Common myeloid progenitor, CD34-positive (primary cell): ENCODE data around the gene GNG2.

Source experiments
- CTCF ChIA-PET: fragments of 350-600 bp; sonication (Branson Sonifier 250); formaldehyde crosslinking; loops from one replicate; lab custom pipeline; 2021; ENCODE audit warnings: antibody characterized with exemption; lab: Charles Lee
- POLR2A ChIA-PET: fragments of 350-600 bp; sonication (Branson Sonifier 250); formaldehyde crosslinking; loops from one replicate; lab custom pipeline; 2021; ENCODE audit warnings: antibody characterized with exemption; lab: Charles Lee
- DNase-seq, 3 donors: peaks; one replicate each; pipeline versions ENCODE4 v3.0.0 to v3.0.0-alpha.2; 2013
- H3K27ac ChIP-seq, 2 experiments: 1 replicate in 1 of 2; 2 replicates in 1 of 2; pipeline ENCODE4 v1.7.0; 2013; ENCODE audit warnings: inconsistent platforms in 2 of 2, low read length in 2 of 2, mild to moderate bottlenecking in 2 of 2, low read depth in 1 of 2, moderate library complexity in 1 of 2; ENCODE audit not compliant: severe bottlenecking in 2 of 2, insufficient read depth in 1 of 2, poor library complexity in 1 of 2
- H3K27me3 ChIP-seq, 5 experiments: replicated peaks in 2 of 5; 1 replicate in 3 of 5; 2 replicates in 2 of 5; pipeline versions ENCODE4 v1.6.1 to v1.7.0; 2013; ENCODE audit warnings: low read length in 4 of 5, mild to moderate bottlenecking in 2 of 5, moderate library complexity in 2 of 5, inconsistent platforms in 1 of 5; ENCODE audit not compliant: insufficient read depth in 5 of 5, control insufficient read depth in 4 of 5
- H3K36me3 ChIP-seq, 4 experiments: 1 replicate in 2 of 4; 2 replicates in 2 of 4; pipeline versions ENCODE4 v1.6.1 to v1.7.0; 2013; ENCODE audit warnings: low read length in 3 of 4, control low read depth in 1 of 4, mild to moderate bottlenecking in 1 of 4; ENCODE audit not compliant: control insufficient read depth in 4 of 4, insufficient read depth in 4 of 4
- H3K4me1 ChIP-seq, 4 experiments: 1 replicate in 3 of 4; 2 replicates in 1 of 4; pipeline versions ENCODE4 v1.6.1 to v1.7.1; 2013; ENCODE audit warnings: low read length in 3 of 4, mild to moderate bottlenecking in 3 of 4, control low read depth in 1 of 4, inconsistent platforms in 1 of 4, moderate library complexity in 1 of 4; ENCODE audit not compliant: control insufficient read depth in 4 of 4, insufficient read depth in 4 of 4; ENCODE audit errors: control extremely low read depth in 1 of 4
- H3K4me3 ChIP-seq, 7 experiments: 1 replicate in 4 of 7; 2 replicates in 3 of 7; pipeline versions ENCODE4 v1.5.1 to v1.7.0; 2013; ENCODE audit warnings: mild to moderate bottlenecking in 7 of 7, low read length in 6 of 7, moderate library complexity in 6 of 7, inconsistent platforms in 2 of 7, low read depth in 2 of 7, control low read depth in 1 of 7; ENCODE audit not compliant: insufficient read depth in 4 of 7, control insufficient read depth in 1 of 7; ENCODE audit errors: extremely low read depth in 1 of 7
- H3K9me3 ChIP-seq, 5 experiments: 1 replicate in 4 of 5; 2 replicates in 1 of 5; pipeline versions ENCODE4 v1.6.1 to v1.7.1; 2013; ENCODE audit warnings: low read length in 4 of 5, mild to moderate bottlenecking in 2 of 5, inconsistent platforms in 1 of 5, low read depth in 1 of 5, moderate library complexity in 1 of 5; ENCODE audit not compliant: control insufficient read depth in 4 of 5, insufficient read depth in 2 of 5; ENCODE audit errors: control extremely low read depth in 1 of 5
- WGBS: methylation state at CpG from one replicate; pipeline ENCODE4 v1.1.5; 2013; ENCODE audit not compliant: insufficient coverage; 5-methylcytosine and 5-hydroxymethylcytosine counted together

GNG2 gene

DNA sequence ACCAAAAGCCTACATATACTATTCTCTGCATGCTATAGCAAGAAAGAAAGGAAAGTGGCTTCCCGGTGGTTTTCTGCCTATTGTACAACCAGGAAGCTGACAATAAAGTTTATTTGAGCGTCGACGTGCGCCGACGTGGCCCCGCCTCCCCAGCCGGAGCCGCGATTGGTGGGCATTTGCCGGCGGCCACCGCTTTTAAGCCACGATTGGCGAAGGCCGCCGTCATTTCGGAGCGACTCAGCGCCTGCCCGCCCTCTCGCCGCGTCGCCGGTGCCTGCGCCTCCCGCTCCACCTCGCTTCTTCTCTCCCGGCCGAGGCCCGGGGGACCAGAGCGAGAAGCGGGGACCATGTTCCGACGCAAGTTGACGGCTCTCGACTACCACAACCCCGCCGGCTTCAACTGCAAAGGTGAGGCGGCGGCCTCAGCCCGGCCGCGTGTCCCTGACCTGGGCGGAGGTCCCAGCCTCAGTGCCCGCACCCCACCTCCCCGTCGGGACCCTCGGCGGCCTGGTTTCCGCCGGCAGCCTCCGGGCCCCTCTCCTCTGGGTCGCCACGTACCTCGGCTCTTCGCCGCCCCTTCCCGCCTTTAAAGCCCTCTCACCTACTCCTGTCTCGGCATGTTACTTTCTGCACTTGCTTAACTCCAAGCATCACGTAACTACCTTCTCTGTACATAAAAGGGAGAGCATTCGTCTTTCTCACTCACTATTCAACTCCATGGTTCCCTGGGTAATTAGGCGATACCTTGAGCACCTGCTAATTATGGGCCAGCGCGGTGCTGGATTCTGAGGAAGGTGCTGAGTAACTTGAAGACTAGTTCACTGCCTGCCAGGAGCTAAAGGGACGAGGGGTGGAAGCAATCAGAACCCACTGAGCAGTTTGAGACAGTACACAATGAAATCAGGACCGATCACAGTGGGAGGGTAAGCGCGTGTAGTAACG is 129.2 kb downstream of the GNG2 start, which contains the start of gene RTRAF:
RTRAF (plus strand) TSS at position 254 of the 942 bp plus-strand sequence; CDS start at position 348, 94 bp downstream.
- H3K36me3 ChIP-seq: peaks cover 2 to 21% (median 12%) of the 10 kb centered on the region in 4 experiments
- under 1% methylated on average over 72 of the region's 72 CpGs for WGBS
- peak; percentile 96 to 98 (median 97) for DNase-seq
- H3K27ac ChIP-seq: peak within 1 kb of the TSS; percentile 87 to 93
- H3K9me3 ChIP-seq: no peaks in the 10 kb centered on the region
- CTCF ChIA-PET: interaction anchor here (1.0 kb wide), 1 partner anchor 11 kb away, joined by 4 read pairs; no protein-coding TSS in a partner anchor
- H3K4me3 ChIP-seq: peak within 1 kb of the TSS; percentile 73 to 99 (median 98)
- H3K4me1 ChIP-seq: peaks cover 12 to 23% (median 17%) of the 10 kb centered on the region in 4 experiments
- no peaks in the 10 kb centered on the region for H3K27me3 ChIP-seq
- POLR2A ChIA-PET: no interaction called here

DNA sequence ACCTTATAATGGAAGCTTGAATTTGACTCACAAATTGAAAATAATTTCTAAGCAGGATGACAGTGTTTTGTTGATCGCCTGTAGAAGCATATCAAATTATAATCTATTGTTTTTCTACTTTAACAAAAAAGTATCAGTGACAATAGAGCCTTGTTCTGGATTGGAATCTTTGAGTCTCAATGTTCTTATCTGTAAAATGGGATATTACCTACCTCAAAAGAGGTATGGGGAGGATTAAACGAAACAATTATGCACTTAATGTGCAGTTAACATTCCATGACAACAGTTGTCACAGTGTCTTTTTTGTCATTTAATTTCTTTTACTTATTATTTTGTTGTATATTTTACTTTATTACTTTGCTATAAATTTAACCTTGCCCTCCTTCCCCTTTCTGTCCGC is 130.1 kb downstream of the GNG2 start:
- ChIA-PET POLR2A (no interaction called here), CTCF (interaction anchor here (1.0 to 1.4 kb wide), 2 partner anchors 12 to 14 kb away, joined by 4 to 6 read pairs; no protein-coding TSS in a partner anchor)
- WGBS: no CpG with 5 or more reads among the region's 3 CpGs
- peak overlapping the region in 6 of 7 experiments; percentile 73 to 99 (median 96) for H3K4me3 ChIP-seq
- H3K27me3 ChIP-seq: no peaks in the 10 kb centered on the region
- H3K4me1 ChIP-seq: peaks cover 12 to 23% (median 17%) of the 10 kb centered on the region in 4 experiments
- H3K9me3 ChIP-seq: no peaks in the 10 kb centered on the region
- H3K27ac ChIP-seq: peak overlapping the region; percentile 87 to 93
- DNase-seq: no peak
- H3K36me3 ChIP-seq: peaks cover 9 to 31% (median 19%) of the 10 kb centered on the region in 4 experiments

GRCh38 chr14:51993285-51993920 is 133.0 kb downstream of the GNG2 start:
- WGBS: no CpG with 5 or more reads among the region's 3 CpGs
- Histone ChIP-seq H3K4me3 (no peak overlapping the region), H3K9me3 (no peaks in the 10 kb centered on the region), H3K27ac (no peak overlapping the region), H3K27me3 (no peaks in the 10 kb centered on the region), H3K4me1 (peaks cover 12 to 22% (median 17%) of the 10 kb centered on the region in 4 experiments), H3K36me3 (peaks cover 10 to 41% (median 25%) of the 10 kb centered on the region in 4 experiments)
- peak; percentile 17 to 54 (median 47) for DNase-seq
- POLR2A ChIA-PET: no interaction called here
- CTCF ChIA-PET: interaction anchor here (0.8 to 5.4 kb wide), 3 partner anchors 13 to 213 kb away, joined by 3 to 34 read pairs (median 28); no protein-coding TSS in a partner anchor

DNA sequence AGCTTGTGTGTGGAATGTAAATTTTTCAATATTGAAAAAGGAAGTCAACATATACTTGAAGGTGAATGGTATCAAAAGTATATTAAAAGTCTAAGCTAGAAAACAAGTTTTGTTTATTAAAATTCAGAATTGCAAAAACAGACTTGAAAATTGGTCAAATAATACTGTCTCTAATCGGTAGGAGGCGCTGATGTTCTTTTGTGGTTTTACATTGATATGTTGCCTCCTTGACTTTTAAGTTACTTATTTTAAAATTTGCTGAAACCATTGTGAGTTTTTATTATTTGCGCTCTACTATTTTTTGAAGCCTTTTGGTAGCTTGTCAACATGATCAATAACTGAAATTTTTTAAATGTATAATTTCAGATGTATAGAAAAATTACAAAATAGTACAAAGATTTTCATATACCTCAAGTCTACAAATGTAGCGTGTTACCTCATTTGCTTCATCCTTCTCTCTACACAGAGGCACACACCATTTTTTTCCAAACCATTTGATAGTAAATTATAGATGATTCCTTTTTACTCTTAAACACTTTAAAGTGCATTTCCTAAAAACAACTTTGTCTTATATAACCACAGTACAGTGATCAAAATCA is 135.8 kb downstream of the GNG2 start:
- ChIA-PET CTCF (interaction anchor here (0.6 to 5.4 kb wide), 20 partner anchors 9 to 302 kb away, joined by 3 to 34 read pairs (median 3); no protein-coding TSS in a partner anchor), POLR2A (interaction anchor here (0.6 kb wide), 1 partner anchor 304 kb away, joined by 4 read pairs; no protein-coding TSS in a partner anchor)
- Histone ChIP-seq H3K4me1 (peaks cover 0 to 2% (median under 1%) of the 10 kb centered on the region in 4 experiments), H3K36me3 (peaks cover 16 to 65% (median 41%) of the 10 kb centered on the region in 4 experiments), H3K4me3 (no peak overlapping the region), H3K27ac (no peak overlapping the region), H3K9me3 (no peaks in the 10 kb centered on the region), H3K27me3 (no peaks in the 10 kb centered on the region)
- no CpG with 5 or more reads among the region's 4 CpGs for WGBS
- peak; percentile 72 to 85 (median 76) for DNase-seq

- CTCF ChIA-PET: interaction anchor here (0.7 to 1.0 kb wide), 4 partner anchors 16 to 274 kb away, joined by 3 to 6 read pairs (median 4); no protein-coding TSS in a partner anchor
- POLR2A ChIA-PET: no interaction called here
- H3K36me3 ChIP-seq: peaks cover 21 to 75% (median 48%) of the 10 kb centered on the region in 4 experiments
- H3K27ac ChIP-seq: no peak overlapping the region
- H3K9me3 ChIP-seq: no peaks in the 10 kb centered on the region
- H3K27me3 ChIP-seq: no peaks in the 10 kb centered on the region
- H3K4me3 ChIP-seq: no peak overlapping the region
- DNase-seq: no peak
- H3K4me1 ChIP-seq: peaks cover 0 to under 1% (median 0%) of the 10 kb centered on the region in 4 experiments
Measured at GRCh38 chr14:51998348-51998747, 137.9 kb downstream of the GNG2 start.

DNA sequence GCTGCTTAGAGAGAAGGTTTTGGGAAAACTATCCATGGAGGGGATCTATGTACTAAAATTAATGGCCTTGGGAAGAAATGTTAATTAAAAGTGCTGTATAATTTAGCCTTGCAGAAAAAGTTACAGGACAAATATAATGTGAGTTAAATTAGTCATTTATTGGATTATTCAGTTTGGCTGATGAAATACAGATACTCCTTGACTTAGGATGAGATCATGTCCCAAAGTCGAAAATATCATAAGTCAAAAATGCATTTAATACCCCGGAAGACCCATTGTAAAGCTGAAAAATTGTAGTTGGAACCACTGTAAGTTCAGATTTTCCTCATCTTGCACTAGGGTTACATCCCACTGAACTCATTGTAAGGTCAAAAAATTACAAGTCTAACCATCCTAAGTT is 138.7 kb downstream of the GNG2 start:
- POLR2A ChIA-PET: no interaction called here
- no peaks in the 10 kb centered on the region for H3K27me3 ChIP-seq
- H3K9me3 ChIP-seq: no peaks in the 10 kb centered on the region
- H3K36me3 ChIP-seq: peaks cover 28 to 79% (median 52%) of the 10 kb centered on the region in 4 experiments
- no peak overlapping the region for H3K4me3 ChIP-seq
- H3K4me1 ChIP-seq: no peaks in the 10 kb centered on the region
- no peak for DNase-seq
- CTCF ChIA-PET: no interaction called here
- no peak overlapping the region for H3K27ac ChIP-seq
- WGBS: 83% methylated on average over 1 of the region's 2 CpGs
